Measurements from ENCODE around the gene KRT23.

KRT23 gene

GRCh38 chr17:40937384-40937819, at the start of gene KRT23:
Gene KRT23, minus strand, starts transcription at chr17:40937646. Its CDS starts 1,043 bp downstream, at chr17:40936603.
- no peak for DNase-seq

- DNase-seq: no peak
Observed at GRCh38 chr17:40986920-40987319, 49.5 kb upstream of the KRT23 start.

GRCh38 chr17:40984226-40984625, 46.8 kb upstream of the KRT23 start, which contains the start of gene KRT40:
Gene KRT40, minus strand, starts transcription at chr17:40984326. Its CDS starts 53 bp downstream, at chr17:40984273.
- DNase-seq: no peak

- no peak for DNase-seq
Observed at GRCh38 chr17:40981115-40981514, 43.7 kb upstream of the KRT23 start.

- DNase-seq: no peak
Observed at GRCh38 chr17:40980596-40980995, 43.1 kb upstream of the KRT23 start.

GRCh38 chr17:40980117-40980516, 42.7 kb upstream of the KRT23 start:
- DNase-seq: no peak

GRCh38 chr17:40978575-40979151, 41.2 kb upstream of the KRT23 start:
- no peak for DNase-seq

- no peak for DNase-seq
Observed at GRCh38 chr17:40975516-40975915, 38.1 kb upstream of the KRT23 start.

- DNase-seq: no peak
Observed at GRCh38 chr17:40974366-40974765, 36.9 kb upstream of the KRT23 start.

- no peak for DNase-seq
Observed at GRCh38 chr17:40967582-40967981, 30.1 kb upstream of the KRT23 start.

GRCh38 chr17:40966848-40967247, 29.4 kb upstream of the KRT23 start, which contains the start of gene KRT39:
Gene KRT39, minus strand, starts transcription at chr17:40966948. Its CDS starts 92 bp downstream, at chr17:40966856.
- no peak for DNase-seq

GRCh38 chr17:40963838-40964237, 26.4 kb upstream of the KRT23 start:
- peak; percentile 44 for DNase-seq

GRCh38 chr17:40962059-40962561, 24.7 kb upstream of the KRT23 start:
- DNase-seq: no peak

GRCh38 chr17:40961591-40961990, 24.1 kb upstream of the KRT23 start:
- no peak for DNase-seq

- DNase-seq: no peak
Observed at GRCh38 chr17:40960144-40960543, 22.7 kb upstream of the KRT23 start.

- no peak for DNase-seq
Observed at GRCh38 chr17:40958086-40958953, 20.9 kb upstream of the KRT23 start.

- DNase-seq: peak; percentile 96
Observed at GRCh38 chr17:40956401-40957254, 19.2 kb upstream of the KRT23 start.

- peak; percentile 93 for DNase-seq
Observed at GRCh38 chr17:40953881-40954280, 16.4 kb upstream of the KRT23 start.

GRCh38 chr17:40952661-40953060, 15.2 kb upstream of the KRT23 start:
- DNase-seq: peak; percentile 92

- no peak for DNase-seq
Observed at GRCh38 chr17:40952154-40952553, 14.7 kb upstream of the KRT23 start.

GRCh38 chr17:40951011-40951622, 13.7 kb upstream of the KRT23 start:
- DNase-seq: no peak

GRCh38 chr17:40950176-40950575, 12.7 kb upstream of the KRT23 start:
- no peak for DNase-seq

Measured in HCEC 1CT (cell line).